ENCODE data around the gene RNF43.

Gene RNF43

DNA sequence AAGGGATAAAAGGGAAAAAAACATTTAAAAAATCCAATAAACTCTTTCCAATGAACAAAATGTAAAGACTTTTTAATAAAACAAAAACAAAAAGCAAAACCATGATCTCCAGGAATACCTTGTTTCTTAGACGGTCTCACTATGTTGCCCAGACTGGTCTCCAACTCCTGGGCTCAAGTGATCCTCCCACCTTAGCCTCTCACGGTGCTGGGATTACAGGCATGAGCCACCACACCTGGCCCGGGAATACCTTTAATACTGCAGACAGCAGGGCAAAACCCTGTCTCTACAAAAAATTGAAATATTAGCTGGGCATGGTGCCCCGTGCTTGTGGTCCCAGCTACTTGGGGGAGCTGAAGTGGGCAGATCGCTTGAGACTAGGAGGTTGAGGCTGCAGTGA is 7.9 kb downstream of the RNF43 start:
- H4K20me1 ChIP-seq (ENCODE audit: insufficient read depth, low read length) = no peaks in the 10 kb centered on the region
- peaks cover 8% of the 10 kb centered on the region for H3K4me1 ChIP-seq (ENCODE audit: low read length)
- no peak overlapping the region for H3K27ac ChIP-seq (ENCODE audit: low read length)
- TF ChIP-seq, protein P1, sequence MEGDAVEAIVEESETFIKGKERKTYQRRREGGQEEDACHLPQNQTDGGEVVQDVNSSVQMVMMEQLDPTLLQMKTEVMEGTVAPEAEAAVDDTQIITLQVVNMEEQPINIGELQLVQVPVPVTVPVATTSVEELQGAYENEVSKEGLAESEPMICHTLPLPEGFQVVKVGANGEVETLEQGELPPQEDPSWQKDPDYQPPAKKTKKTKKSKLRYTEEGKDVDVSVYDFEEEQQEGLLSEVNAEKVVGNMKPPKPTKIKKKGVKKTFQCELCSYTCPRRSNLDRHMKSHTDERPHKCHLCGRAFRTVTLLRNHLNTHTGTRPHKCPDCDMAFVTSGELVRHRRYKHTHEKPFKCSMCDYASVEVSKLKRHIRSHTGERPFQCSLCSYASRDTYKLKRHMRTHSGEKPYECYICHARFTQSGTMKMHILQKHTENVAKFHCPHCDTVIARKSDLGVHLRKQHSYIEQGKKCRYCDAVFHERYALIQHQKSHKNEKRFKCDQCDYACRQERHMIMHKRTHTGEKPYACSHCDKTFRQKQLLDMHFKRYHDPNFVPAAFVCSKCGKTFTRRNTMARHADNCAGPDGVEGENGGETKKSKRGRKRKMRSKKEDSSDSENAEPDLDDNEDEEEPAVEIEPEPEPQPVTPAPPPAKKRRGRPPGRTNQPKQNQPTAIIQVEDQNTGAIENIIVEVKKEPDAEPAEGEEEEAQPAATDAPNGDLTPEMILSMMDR (IDR thresholded peaks at IDR 0.05; ENCODE audit: low read depth, low read length) = no peak
- TF ChIP-seq EZH2phosphoT487 (IDR thresholded peaks at IDR 0.05; ENCODE audit: low read depth) = no peak
- no peak overlapping the region for H3K9ac ChIP-seq (ENCODE audit: low read length)
- H3K79me2 ChIP-seq (ENCODE audit: low read length) = no peaks in the 10 kb centered on the region
- H3K27me3 ChIP-seq (ENCODE audit: low read depth, low read length) = peaks cover 41% of the 10 kb centered on the region
- no peak overlapping the region for H3K4me2 ChIP-seq (ENCODE audit: low read length)
- H3K36me3 ChIP-seq (replicated peaks; ENCODE audit: low read depth, low read length) = no peaks in the 10 kb centered on the region
- no peak overlapping the region for H2AFZ ChIP-seq (ENCODE audit: low read depth, low read length)
- no peak overlapping the region for H3K4me3 ChIP-seq (ENCODE audit: low read length)
- no peaks in the 10 kb centered on the region for H3K9me3 ChIP-seq (ENCODE audit: insufficient read depth, low read length)

DNA sequence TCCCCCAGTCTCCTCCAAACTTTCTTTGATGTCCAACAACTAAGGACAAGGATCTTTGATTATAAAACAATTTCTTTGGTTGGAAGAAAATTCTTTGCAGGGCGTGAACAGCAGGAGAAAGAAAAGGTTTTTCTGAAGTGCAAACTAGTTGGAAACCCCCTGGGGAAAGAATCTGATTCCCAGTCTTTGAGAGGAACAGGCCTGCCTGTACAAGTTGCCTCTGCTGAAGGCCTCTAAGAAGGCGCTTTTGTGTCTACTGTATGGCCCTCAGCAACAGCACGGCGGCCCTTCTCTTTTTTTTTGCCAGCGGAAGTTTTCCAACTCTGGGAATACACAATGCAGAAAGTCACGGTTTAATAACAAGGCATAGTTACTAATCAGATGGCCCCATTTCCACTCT is 14.0 kb downstream of the RNF43 start:
- Histone ChIP-seq H3K36me3 (replicated peaks; ENCODE audit: low read depth, low read length) (no peaks in the 10 kb centered on the region), H4K20me1 (ENCODE audit: insufficient read depth, low read length) (no peaks in the 10 kb centered on the region), H3K9me3 (ENCODE audit: insufficient read depth, low read length) (no peaks in the 10 kb centered on the region), H3K4me1 (ENCODE audit: low read length) (peaks cover 8% of the 10 kb centered on the region), H3K4me3 (ENCODE audit: low read length) (no peak overlapping the region), H3K27ac (ENCODE audit: low read length) (no peak overlapping the region), H3K9ac (ENCODE audit: low read length) (no peak overlapping the region), H2AFZ (ENCODE audit: low read depth, low read length) (no peak overlapping the region), H3K27me3 (ENCODE audit: low read depth, low read length) (peaks cover 39% of the 10 kb centered on the region), H3K79me2 (ENCODE audit: low read length) (no peaks in the 10 kb centered on the region), H3K4me2 (ENCODE audit: low read length) (no peak overlapping the region)
- TF ChIP-seq, protein P1 (IDR thresholded peaks at IDR 0.05; ENCODE audit: low read depth, low read length) = no peak
- TF ChIP-seq EZH2phosphoT487 (IDR thresholded peaks at IDR 0.05; ENCODE audit: low read depth) = no peak

DNA sequence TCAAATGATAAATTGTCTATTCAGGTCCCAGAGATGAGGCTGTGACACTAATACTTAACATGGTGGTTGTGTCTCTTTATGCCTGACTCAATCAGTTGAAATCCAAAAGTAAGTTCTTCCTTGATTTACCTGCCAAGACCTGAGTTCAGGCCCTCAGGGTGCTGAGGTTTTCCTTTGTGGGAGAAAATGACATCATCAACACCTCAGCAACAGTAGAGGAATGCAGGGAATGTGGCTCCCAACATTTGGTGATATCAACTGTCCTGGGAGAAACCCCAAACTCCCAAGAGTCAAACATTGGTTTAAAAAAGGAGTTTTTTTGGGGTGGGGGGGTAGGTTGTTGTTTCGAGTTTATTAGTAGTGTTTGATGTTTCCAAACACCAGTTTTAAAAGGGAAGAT is 14.7 kb downstream of the RNF43 start:
- Histone ChIP-seq H3K79me2 (ENCODE audit: low read length) (no peaks in the 10 kb centered on the region), H2AFZ (ENCODE audit: low read depth, low read length) (no peak overlapping the region), H3K9ac (ENCODE audit: low read length) (no peak overlapping the region), H3K36me3 (replicated peaks; ENCODE audit: low read depth, low read length) (no peaks in the 10 kb centered on the region), H3K4me1 (ENCODE audit: low read length) (peaks cover 3% of the 10 kb centered on the region), H4K20me1 (ENCODE audit: insufficient read depth, low read length) (no peaks in the 10 kb centered on the region), H3K27ac (ENCODE audit: low read length) (no peak overlapping the region), H3K27me3 (ENCODE audit: low read depth, low read length) (peaks cover 39% of the 10 kb centered on the region), H3K9me3 (ENCODE audit: insufficient read depth, low read length) (no peaks in the 10 kb centered on the region), H3K4me3 (ENCODE audit: low read length) (no peak overlapping the region), H3K4me2 (ENCODE audit: low read length) (no peak overlapping the region)
- TF ChIP-seq, protein P1 (IDR thresholded peaks at IDR 0.05; ENCODE audit: low read depth, low read length) = no peak
- no peak for TF ChIP-seq EZH2phosphoT487 (IDR thresholded peaks at IDR 0.05; ENCODE audit: low read depth)

DNA sequence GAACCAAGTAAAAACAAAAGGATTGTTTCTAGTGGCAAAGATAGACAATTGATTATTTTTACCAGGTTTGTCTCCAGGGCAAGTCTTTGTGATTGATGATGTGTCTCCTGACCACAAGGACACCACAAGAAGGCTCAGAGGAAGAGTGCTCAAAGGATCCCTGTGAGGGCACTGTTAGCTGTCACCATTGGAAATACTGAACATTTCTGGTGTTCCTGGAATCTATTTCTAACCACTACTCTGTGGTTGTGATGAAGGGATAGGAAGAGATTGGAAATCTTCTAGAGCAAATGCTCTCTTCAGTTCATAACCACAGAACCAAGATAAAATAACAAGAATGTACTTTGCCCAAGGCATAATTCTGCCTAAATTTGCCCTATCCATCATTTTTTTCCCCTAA is 15.3 kb downstream of the RNF43 start:
- H3K9me3 ChIP-seq (ENCODE audit: insufficient read depth, low read length) = no peaks in the 10 kb centered on the region
- H3K36me3 ChIP-seq (replicated peaks; ENCODE audit: low read depth, low read length) = no peaks in the 10 kb centered on the region
- no peaks in the 10 kb centered on the region for H3K4me1 ChIP-seq (ENCODE audit: low read length)
- no peak overlapping the region for H3K9ac ChIP-seq (ENCODE audit: low read length)
- TF ChIP-seq, protein P1 (IDR thresholded peaks at IDR 0.05; ENCODE audit: low read depth, low read length) = no peak
- TF ChIP-seq EZH2phosphoT487 (IDR thresholded peaks at IDR 0.05; ENCODE audit: low read depth) = no peak
- no peak overlapping the region for H2AFZ ChIP-seq (ENCODE audit: low read depth, low read length)
- no peak overlapping the region for H3K4me3 ChIP-seq (ENCODE audit: low read length)
- H4K20me1 ChIP-seq (ENCODE audit: insufficient read depth, low read length) = no peaks in the 10 kb centered on the region
- H3K27me3 ChIP-seq (ENCODE audit: low read depth, low read length) = peaks cover 39% of the 10 kb centered on the region
- H3K4me2 ChIP-seq (ENCODE audit: low read length) = no peak overlapping the region
- H3K79me2 ChIP-seq (ENCODE audit: low read length) = no peaks in the 10 kb centered on the region
- no peak overlapping the region for H3K27ac ChIP-seq (ENCODE audit: low read length)

Data from OCI-LY3 (cell line).